ENCODE measurements around the gene EPB42.

DNA sequence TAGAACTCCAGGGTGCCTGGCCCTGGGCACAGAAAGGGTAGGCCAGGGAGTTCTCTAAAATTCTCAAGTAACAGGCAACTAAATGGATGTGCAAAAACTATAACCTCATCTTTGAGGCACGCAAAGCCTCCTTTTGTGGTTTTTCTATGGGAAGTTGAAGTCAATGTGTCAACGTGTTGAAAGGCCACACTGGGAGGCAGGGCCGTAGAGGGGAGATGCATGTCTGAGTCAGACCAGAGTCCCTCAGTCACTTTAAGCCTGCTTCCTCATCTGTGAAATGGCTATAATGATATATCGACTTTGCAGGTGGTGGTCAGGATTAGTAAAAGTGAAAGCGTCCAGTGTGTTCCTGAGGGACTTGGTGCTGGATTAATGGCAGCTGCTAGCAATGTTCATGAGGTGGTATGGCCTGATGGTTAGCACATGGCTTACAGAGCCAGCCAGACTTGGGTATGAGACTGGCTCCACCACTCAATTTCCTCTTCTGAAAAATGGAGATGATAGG, 28.9 kb upstream of the EPB42 start:
- TF ChIP-seq, protein P1, sequence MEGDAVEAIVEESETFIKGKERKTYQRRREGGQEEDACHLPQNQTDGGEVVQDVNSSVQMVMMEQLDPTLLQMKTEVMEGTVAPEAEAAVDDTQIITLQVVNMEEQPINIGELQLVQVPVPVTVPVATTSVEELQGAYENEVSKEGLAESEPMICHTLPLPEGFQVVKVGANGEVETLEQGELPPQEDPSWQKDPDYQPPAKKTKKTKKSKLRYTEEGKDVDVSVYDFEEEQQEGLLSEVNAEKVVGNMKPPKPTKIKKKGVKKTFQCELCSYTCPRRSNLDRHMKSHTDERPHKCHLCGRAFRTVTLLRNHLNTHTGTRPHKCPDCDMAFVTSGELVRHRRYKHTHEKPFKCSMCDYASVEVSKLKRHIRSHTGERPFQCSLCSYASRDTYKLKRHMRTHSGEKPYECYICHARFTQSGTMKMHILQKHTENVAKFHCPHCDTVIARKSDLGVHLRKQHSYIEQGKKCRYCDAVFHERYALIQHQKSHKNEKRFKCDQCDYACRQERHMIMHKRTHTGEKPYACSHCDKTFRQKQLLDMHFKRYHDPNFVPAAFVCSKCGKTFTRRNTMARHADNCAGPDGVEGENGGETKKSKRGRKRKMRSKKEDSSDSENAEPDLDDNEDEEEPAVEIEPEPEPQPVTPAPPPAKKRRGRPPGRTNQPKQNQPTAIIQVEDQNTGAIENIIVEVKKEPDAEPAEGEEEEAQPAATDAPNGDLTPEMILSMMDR (IDR thresholded peaks at IDR 0.05), result no peak
- TF ChIP-seq POLR2A (IDR thresholded peaks at IDR 0.05), result no peak
